HEK293 (cell line): Measurements from ENCODE around the gene ZFHX3.

Experiments used
- CTCF ChIA-PET: fragments of 350-600 bp; formaldehyde crosslinking; extraction: SDS; loops from one replicate; lab custom pipeline; 2021; ENCODE audit warnings: antibody characterized with exemption; lab: Yijun Ruan, JAX
- POLR2A ChIA-PET: fragments of 300-600 bp; formaldehyde crosslinking; extraction: SDS; loops from one replicate; lab custom pipeline; 2020; ENCODE audit warnings: antibody characterized with exemption, inconsistent platforms; lab: Yijun Ruan, JAX
- H3K27ac ChIP-seq: fragments of 200-500 bp; sonication (Bioruptor generic); 2 replicates; pipeline ENCODE4 v1.5.1; 2014; ENCODE audit warnings: low read depth, low read length, control low read depth, inconsistent platforms; ENCODE audit errors: extremely low read depth
- H3K36me3 ChIP-seq, 2 experiments: fragments of 200-500 bp in 1 of 2; sonication (Bioruptor generic) in 1 of 2; 1 replicate in 1 of 2; 2 replicates in 1 of 2; pipeline ENCODE4 v1.5.1; 2014 to 2017; ENCODE audit warnings: inconsistent platforms in 2 of 2, low read length in 2 of 2; ENCODE audit not compliant: control insufficient read depth in 2 of 2, insufficient read depth in 1 of 2
- H3K4me1 ChIP-seq: fragments of 200-500 bp; sonication (Bioruptor generic); 2 replicates; pipeline ENCODE4 v1.5.1; 2014; ENCODE audit warnings: mild to moderate bottlenecking, low read length, inconsistent platforms; ENCODE audit not compliant: control insufficient read depth, insufficient read depth
- H3K4me3 ChIP-seq: 2 replicates; pipeline ENCODE4 v1.5.1; 2011; ENCODE audit warnings: low read depth, mild to moderate bottlenecking, control low read depth, low read length, moderate library complexity
- H3K9me3 ChIP-seq: fragments of 200-500 bp; sonication (Bioruptor generic); 2 replicates; pipeline ENCODE4 v1.5.1; 2014; ENCODE audit warnings: low read depth, low read length, inconsistent platforms; ENCODE audit not compliant: control insufficient read depth, insufficient read depth
- OSR2 ChIP-seq: fragments of 450-650 bp; formaldehyde crosslinking; IDR thresholded peaks from 2 replicates; pipeline ENCODE4 v1.5.1; 2016; ENCODE audit warnings: missing biosample characterization, missing genetic modification characterization
- PRDM1 ChIP-seq: fragments of 450-650 bp; formaldehyde crosslinking; IDR thresholded peaks from 2 replicates; pipeline ENCODE4; 2016; ENCODE audit warnings: missing biosample characterization, missing genetic modification characterization
- SP2 ChIP-seq: fragments of 450-650 bp; formaldehyde crosslinking; IDR thresholded peaks from 2 replicates; pipeline ENCODE4 v1.5.1; 2016; ENCODE audit warnings: missing biosample characterization, missing genetic modification characterization
- ZFP3 ChIP-seq: fragments of 450-650 bp; formaldehyde crosslinking; IDR thresholded peaks from 2 replicates; pipeline ENCODE4 v1.5.1; 2016; ENCODE audit warnings: low read depth, missing biosample characterization, missing genetic modification characterization
- ZNF146 ChIP-seq: fragments of 450-650 bp; formaldehyde crosslinking; IDR thresholded peaks from 2 replicates; pipeline ENCODE4 v1.5.1; 2016; ENCODE audit warnings: missing biosample characterization, missing genetic modification characterization
- ZNF157 ChIP-seq: fragments of 450-650 bp; formaldehyde crosslinking; IDR thresholded peaks from 2 replicates; pipeline ENCODE4 v1.5.1; 2016; ENCODE audit warnings: missing biosample characterization, missing genetic modification characterization
- ZNF169 ChIP-seq: fragments of 450-650 bp; formaldehyde crosslinking; IDR thresholded peaks from 2 replicates; pipeline ENCODE4 v1.5.1; 2016; ENCODE audit warnings: missing biosample characterization, missing genetic modification characterization
- ZNF266 ChIP-seq: fragments of 450-650 bp; formaldehyde crosslinking; IDR thresholded peaks from 2 replicates; pipeline ENCODE4 v1.5.1; 2016; ENCODE audit warnings: missing biosample characterization, missing genetic modification characterization, low read depth
- ZNF274 ChIP-seq, 2 experiments: fragments of 200-500 bp in 1 of 2; fragments of 450-650 bp in 1 of 2; sonication (Bioruptor generic) in 1 of 2; formaldehyde crosslinking in 1 of 2; IDR thresholded peaks; 2 replicates each; pipeline versions ENCODE4 v1.5.1 to v1.6.1; 2014 to 2016; ENCODE audit warnings: borderline replicate concordance in 1 of 2, inconsistent platforms in 1 of 2, low read length in 1 of 2, missing biosample characterization in 1 of 2, missing genetic modification characterization in 1 of 2
- ZNF311 ChIP-seq: fragments of 450-650 bp; formaldehyde crosslinking; IDR thresholded peaks from 2 replicates; pipeline ENCODE4 v1.5.1; 2017; ENCODE audit warnings: missing biosample characterization, missing genetic modification characterization, borderline replicate concordance
- ZNF394 ChIP-seq: fragments of 450-650 bp; formaldehyde crosslinking; IDR thresholded peaks from 2 replicates; pipeline ENCODE4 v1.5.1; 2016; ENCODE audit warnings: missing biosample characterization, missing genetic modification characterization, mild to moderate bottlenecking, moderate library complexity, borderline replicate concordance
- ZNF416 ChIP-seq: fragments of 450-650 bp; formaldehyde crosslinking; IDR thresholded peaks from 2 replicates; pipeline ENCODE4 v1.5.1; 2016; ENCODE audit warnings: missing biosample characterization, missing genetic modification characterization
- ZNF48 ChIP-seq: fragments of 450-650 bp; formaldehyde crosslinking; IDR thresholded peaks from 2 replicates; pipeline ENCODE4 v1.5.1; 2016; ENCODE audit warnings: missing biosample characterization, missing genetic modification characterization
- ZNF561 ChIP-seq: fragments of 450-650 bp; IDR thresholded peaks from 2 replicates; pipeline ENCODE4 v1.5.1; 2018; ENCODE audit warnings: missing biosample characterization, missing genetic modification characterization, borderline replicate concordance
- ZNF585B ChIP-seq: fragments of 450-650 bp; formaldehyde crosslinking; IDR thresholded peaks from 2 replicates; pipeline ENCODE4 v1.5.1; 2016; ENCODE audit warnings: missing biosample characterization, missing genetic modification characterization
- ZNF596 ChIP-seq: fragments of 450-650 bp; IDR thresholded peaks from 2 replicates; pipeline ENCODE4 v1.5.0; 2018; ENCODE audit warnings: missing biosample characterization, mild to moderate bottlenecking, missing genetic modification characterization, moderate library complexity
- ZNF624 ChIP-seq: fragments of 450-650 bp; formaldehyde crosslinking; IDR thresholded peaks from 2 replicates; pipeline ENCODE4 v1.5.1; 2017; ENCODE audit warnings: missing biosample characterization, missing genetic modification characterization
- ZNF776 ChIP-seq: fragments of 450-650 bp; formaldehyde crosslinking; IDR thresholded peaks from 2 replicates; pipeline ENCODE4 v1.5.0; 2017; ENCODE audit warnings: missing biosample characterization, missing genetic modification characterization, borderline replicate concordance
- ZSCAN23 ChIP-seq: fragments of 450-650 bp; formaldehyde crosslinking; IDR thresholded peaks from 2 replicates; pipeline ENCODE4 v1.5.1; 2016; ENCODE audit warnings: missing biosample characterization, missing genetic modification characterization
- TF ChIP-seq, protein P1 (sequence below): fragments of 450-650 bp; formaldehyde crosslinking; IDR thresholded peaks from 2 replicates; pipeline ENCODE4 v1.5.1; 2016; ENCODE audit warnings: missing biosample characterization, missing genetic modification characterization
- TF ChIP-seq, protein P2 (sequence below): fragments of 450-650 bp; formaldehyde crosslinking; IDR thresholded peaks from 2 replicates; pipeline ENCODE4 v1.5.1; 2016; ENCODE audit warnings: missing biosample characterization, missing genetic modification characterization, low read depth
- TF ChIP-seq, protein P3 (sequence below): fragments of 450-650 bp; formaldehyde crosslinking; IDR thresholded peaks from 2 replicates; pipeline ENCODE4 v1.5.1; 2016; ENCODE audit warnings: missing biosample characterization, missing genetic modification characterization

The ZFHX3 gene

DNA sequence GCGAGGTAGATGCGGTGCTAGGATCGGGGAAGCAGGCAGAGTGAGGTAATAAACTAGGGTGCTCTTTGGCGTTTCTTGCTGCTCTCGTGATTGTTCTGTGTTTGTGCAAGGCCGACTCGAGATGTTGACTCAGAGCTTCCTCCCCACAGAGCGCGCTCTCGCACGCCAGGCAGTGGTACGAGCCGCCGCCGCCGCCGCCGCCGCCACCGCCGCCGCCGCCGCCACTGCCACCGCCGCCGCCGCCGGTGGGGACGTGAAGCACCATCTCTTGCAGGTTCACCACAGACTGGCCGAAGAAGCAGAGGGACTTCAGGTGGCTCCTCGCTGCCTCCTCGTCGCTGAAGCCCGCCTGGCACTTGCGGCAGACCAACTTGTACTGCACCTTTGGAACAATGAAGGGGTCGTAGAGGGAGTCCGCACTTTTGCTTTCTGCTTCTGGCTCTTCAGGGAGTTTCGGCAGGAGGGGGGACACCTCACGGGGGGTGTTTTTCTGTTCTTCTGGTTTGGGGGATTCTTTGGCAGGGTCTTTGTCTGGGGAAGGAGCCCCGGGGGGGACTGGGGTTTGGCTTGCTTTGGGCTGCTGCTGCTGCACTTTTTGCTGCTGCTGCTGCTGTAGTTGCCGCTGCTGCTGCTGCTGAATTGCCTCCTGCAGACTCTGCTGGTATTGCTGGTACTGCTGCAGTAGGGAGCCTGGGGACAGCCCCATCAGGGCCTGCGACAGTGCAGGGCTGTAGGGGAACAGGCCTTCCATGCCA, 260.2 kb downstream of the ZFHX3 start:
- no peak for TF ChIP-seq ZNF596 (tag by site-specific recombination)
- TF ChIP-seq ZNF169 (tag by site-specific recombination): no peak
- no peak for TF ChIP-seq ZNF311 (tag by site-specific recombination)
- no peak for TF ChIP-seq ZNF394 (tag by site-specific recombination)
- no peak for TF ChIP-seq ZNF624
- TF ChIP-seq, protein P1, sequence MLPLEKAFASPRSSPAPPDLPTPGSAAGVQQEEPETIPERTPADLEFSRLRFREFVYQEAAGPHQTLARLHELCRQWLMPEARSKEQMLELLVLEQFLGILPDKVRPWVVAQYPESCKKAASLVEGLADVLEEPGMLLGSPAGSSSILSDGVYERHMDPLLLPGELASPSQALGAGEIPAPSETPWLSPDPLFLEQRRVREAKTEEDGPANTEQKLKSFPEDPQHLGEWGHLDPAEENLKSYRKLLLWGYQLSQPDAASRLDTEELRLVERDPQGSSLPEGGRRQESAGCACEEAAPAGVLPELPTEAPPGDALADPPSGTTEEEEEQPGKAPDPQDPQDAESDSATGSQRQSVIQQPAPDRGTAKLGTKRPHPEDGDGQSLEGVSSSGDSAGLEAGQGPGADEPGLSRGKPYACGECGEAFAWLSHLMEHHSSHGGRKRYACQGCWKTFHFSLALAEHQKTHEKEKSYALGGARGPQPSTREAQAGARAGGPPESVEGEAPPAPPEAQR (tag by site-specific recombination): no peak
- no peak for TF ChIP-seq ZNF561
- TF ChIP-seq, protein P2, sequence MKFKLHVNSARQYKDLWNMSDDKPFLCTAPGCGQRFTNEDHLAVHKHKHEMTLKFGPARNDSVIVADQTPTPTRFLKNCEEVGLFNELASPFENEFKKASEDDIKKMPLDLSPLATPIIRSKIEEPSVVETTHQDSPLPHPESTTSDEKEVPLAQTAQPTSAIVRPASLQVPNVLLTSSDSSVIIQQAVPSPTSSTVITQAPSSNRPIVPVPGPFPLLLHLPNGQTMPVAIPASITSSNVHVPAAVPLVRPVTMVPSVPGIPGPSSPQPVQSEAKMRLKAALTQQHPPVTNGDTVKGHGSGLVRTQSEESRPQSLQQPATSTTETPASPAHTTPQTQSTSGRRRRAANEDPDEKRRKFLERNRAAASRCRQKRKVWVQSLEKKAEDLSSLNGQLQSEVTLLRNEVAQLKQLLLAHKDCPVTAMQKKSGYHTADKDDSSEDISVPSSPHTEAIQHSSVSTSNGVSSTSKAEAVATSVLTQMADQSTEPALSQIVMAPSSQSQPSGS (tag by site-specific recombination): no peak
- no peak for TF ChIP-seq ZNF416
- no peak for TF ChIP-seq ZNF146 (tag by site-specific recombination)
- Histone ChIP-seq H3K27ac (no peak overlapping the region), H3K36me3 (peaks cover 0 to 43% of the 10 kb centered on the region in 2 experiments; a peak in 2 of 3 replicates), H3K9me3 (no peaks in the 10 kb centered on the region), H3K4me3 (no peak overlapping the region), H3K4me1 (peaks cover 2% of the 10 kb centered on the region; the same call in 1 of the 2 replicates)
- ChIA-PET POLR2A (no interaction called here), CTCF (interaction anchor here (0.6 kb wide), 1 partner anchor 430 kb away, joined by 3 read pairs; no protein-coding TSS in a partner anchor)

DNA sequence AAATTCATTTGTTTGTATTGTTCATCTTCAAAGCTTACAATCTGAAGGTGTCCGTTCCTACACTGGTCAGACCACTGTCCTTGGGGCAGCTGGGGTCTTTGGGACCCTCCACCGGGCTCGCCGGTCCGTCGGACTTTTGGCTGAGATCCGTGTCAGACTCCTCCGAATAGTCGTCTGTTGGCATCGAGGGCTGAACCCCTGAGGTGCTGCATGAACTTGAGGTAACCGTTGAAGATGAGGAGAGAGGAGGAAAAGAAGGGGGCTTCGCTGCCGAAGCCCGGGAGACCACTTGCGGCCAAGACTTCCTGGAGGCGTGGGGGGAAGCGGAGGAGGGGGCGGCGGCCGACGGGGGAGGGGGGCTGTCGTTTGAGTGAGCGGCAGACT, 260.8 kb downstream of the ZFHX3 start:
- TF ChIP-seq ZNF776 (tag by site-specific recombination): no peak
- TF ChIP-seq ZSCAN23 (tag by site-specific recombination): no peak
- TF ChIP-seq, protein P3, sequence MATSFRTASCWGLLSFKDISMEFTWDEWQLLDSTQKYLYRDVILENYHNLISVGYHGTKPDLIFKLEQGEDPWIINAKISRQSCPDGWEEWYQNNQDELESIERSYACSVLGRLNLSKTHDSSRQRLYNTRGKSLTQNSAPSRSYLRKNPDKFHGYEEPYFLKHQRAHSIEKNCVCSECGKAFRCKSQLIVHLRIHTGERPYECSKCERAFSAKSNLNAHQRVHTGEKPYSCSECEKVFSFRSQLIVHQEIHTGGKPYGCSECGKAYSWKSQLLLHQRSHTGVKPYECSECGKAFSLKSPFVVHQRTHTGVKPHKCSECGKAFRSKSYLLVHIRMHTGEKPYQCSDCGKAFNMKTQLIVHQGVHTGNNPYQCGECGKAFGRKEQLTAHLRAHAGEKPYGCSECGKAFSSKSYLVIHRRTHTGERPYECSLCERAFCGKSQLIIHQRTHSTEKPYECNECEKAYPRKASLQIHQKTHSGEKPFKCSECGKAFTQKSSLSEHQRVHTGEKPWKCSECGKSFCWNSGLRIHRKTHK (tag by site-specific recombination): no peak
- no peak for TF ChIP-seq ZFP3
- no peak for TF ChIP-seq ZNF274 (IDR thresholded peaks at IDR 0.05; ENCODE audit: low read length)
- TF ChIP-seq ZNF274 (tag by site-specific recombination; IDR thresholded peaks at IDR 0.05; ENCODE audit: borderline replicate concordance): no peak
- no peak for TF ChIP-seq OSR2 (tag by site-specific recombination)
- no peak for TF ChIP-seq ZNF585B (tag by site-specific recombination)
- TF ChIP-seq SP2: no peak
- TF ChIP-seq ZNF266 (tag by site-specific recombination): no peak
- no peak for TF ChIP-seq ZNF157 (tag by site-specific recombination)
- no peak for TF ChIP-seq ZNF48
- no peak for TF ChIP-seq PRDM1 (tag by site-specific recombination)
- ChIA-PET CTCF (interaction anchor here (0.6 to 1.7 kb wide), 2 partner anchors 45 to 431 kb away, joined by 3 to 4 read pairs; no protein-coding TSS in a partner anchor), POLR2A (no interaction called here)
- Histone ChIP-seq H3K27ac (no peak overlapping the region), H3K36me3 (peaks cover 0 to 43% of the 10 kb centered on the region in 2 experiments; a peak in 1 of 3 replicates), H3K4me3 (no peak overlapping the region), H3K9me3 (no peaks in the 10 kb centered on the region), H3K4me1 (peaks cover 2% of the 10 kb centered on the region; the same call in 1 of the 2 replicates)
